ENCODE data around the gene XRCC1. TPM values are rescaled to one million over a fixed set of nuclear protein-coding genes. Genes with fewer than 3 reads are reported as not detected.

Gene XRCC1
- total and polyA plus RNA-seq, 9 of the 15 experiments (the other 6 are each of a cell fraction or from before 2014, with no cell fraction given), result 1.5 to 36.9 (median 24.9) TPM

DNA sequence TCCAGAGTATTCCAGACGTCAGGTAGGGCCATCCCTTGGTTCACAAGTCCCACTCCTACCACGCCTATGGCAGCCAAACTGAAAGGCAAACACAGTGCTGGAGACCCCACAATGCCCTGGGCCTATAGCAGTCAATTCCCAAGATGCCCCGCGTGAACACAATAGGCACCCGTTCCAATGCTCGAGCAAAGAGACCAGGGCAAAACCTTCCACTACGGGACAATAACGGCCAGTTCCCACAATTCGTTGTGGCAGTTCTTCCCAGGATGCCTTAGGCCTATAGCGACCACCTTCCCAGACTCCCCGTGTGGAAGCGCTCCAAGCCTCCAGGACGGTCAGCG lies 43.6 kb upstream of the XRCC1 start (continued):
- TF ChIP-seq, protein P1, sequence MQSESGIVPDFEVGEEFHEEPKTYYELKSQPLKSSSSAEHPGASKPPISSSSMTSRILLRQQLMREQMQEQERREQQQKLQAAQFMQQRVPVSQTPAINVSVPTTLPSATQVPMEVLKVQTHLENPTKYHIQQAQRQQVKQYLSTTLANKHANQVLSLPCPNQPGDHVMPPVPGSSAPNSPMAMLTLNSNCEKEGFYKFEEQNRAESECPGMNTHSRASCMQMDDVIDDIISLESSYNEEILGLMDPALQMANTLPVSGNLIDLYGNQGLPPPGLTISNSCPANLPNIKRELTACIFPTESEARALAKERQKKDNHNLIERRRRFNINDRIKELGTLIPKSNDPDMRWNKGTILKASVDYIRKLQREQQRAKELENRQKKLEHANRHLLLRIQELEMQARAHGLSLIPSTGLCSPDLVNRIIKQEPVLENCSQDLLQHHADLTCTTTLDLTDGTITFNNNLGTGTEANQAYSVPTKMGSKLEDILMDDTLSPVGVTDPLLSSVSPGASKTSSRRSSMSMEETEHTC (IDR thresholded peaks at IDR 0.05), result no peak
- TF ChIP-seq ZNF165 (CRISPR knock-in tag; IDR thresholded peaks at IDR 0.05; ENCODE audit: borderline replicate concordance) (no peak), BRD9 (IDR thresholded peaks at IDR 0.05; ENCODE audit: low read depth, partially characterized antibody) (peak; percentile 52), CXXC5 (CRISPR knock-in tag; IDR thresholded peaks at IDR 0.05) (no peak), BMI1 (IDR thresholded peaks at IDR 0.05; ENCODE audit: low read length) (no peak), TAF1 (IDR thresholded peaks at IDR 0.05; ENCODE audit: control insufficient read depth, extremely low read depth, insufficient read depth, low read length, severe bottlenecking) (no peak), ZBTB17 (CRISPR knock-in tag; IDR thresholded peaks at IDR 0.05) (peak; percentile 47; the same call in 1 of the 2 replicates), MAFF (IDR thresholded peaks at IDR 0.05; ENCODE audit: low read length) (no peak), IFI16 (CRISPR knock-in tag; IDR thresholded peaks at IDR 0.05) (peak; percentile 27; the same call in 1 of the 2 replicates), YY1 (IDR thresholded peaks at IDR 0.05; ENCODE audit: borderline replicate concordance in 1 of 3, control insufficient read depth in 1 of 3, extremely low read depth in 1 of 3, insufficient read depth in 3 of 3, insufficient read length in 1 of 3, insufficient replicate concordance in 2 of 3, low read depth in 1 of 3, low read length in 2 of 3) (peak in 1 of 3 experiments; percentile 33), EP300 (IDR thresholded peaks at IDR 0.05; ENCODE audit: low read length) (no peak), ZNF3 (CRISPR knock-in tag; IDR thresholded peaks at IDR 0.05) (no peak), ZBED1 (IDR thresholded peaks at IDR 0.05) (no peak), MYNN (IDR thresholded peaks at IDR 0.05) (no peak), MYNN (CRISPR knock-in tag; IDR thresholded peaks at IDR 0.05) (no peak), SUPT5H (IDR thresholded peaks at IDR 0.05) (no peak), RCOR1 (IDR thresholded peaks at IDR 0.05; ENCODE audit: borderline replicate concordance in 1 of 2, low read depth in 2 of 2, low read length in 2 of 2) (no peak; a peak in 1 of 4 replicates), PRPF4 (IDR thresholded peaks at IDR 0.05; ENCODE audit: insufficient read depth, low read depth, low read length, poor library complexity, severe bottlenecking) (no peak)
- TF ChIP-seq, protein P2, sequence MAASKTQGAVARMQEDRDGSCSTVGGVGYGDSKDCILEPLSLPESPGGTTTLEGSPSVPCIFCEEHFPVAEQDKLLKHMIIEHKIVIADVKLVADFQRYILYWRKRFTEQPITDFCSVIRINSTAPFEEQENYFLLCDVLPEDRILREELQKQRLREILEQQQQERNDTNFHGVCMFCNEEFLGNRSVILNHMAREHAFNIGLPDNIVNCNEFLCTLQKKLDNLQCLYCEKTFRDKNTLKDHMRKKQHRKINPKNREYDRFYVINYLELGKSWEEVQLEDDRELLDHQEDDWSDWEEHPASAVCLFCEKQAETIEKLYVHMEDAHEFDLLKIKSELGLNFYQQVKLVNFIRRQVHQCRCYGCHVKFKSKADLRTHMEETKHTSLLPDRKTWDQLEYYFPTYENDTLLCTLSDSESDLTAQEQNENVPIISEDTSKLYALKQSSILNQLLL (CRISPR knock-in tag; IDR thresholded peaks at IDR 0.05; ENCODE audit: borderline replicate concordance), result no peak
- TF ChIP-seq, protein P3, sequence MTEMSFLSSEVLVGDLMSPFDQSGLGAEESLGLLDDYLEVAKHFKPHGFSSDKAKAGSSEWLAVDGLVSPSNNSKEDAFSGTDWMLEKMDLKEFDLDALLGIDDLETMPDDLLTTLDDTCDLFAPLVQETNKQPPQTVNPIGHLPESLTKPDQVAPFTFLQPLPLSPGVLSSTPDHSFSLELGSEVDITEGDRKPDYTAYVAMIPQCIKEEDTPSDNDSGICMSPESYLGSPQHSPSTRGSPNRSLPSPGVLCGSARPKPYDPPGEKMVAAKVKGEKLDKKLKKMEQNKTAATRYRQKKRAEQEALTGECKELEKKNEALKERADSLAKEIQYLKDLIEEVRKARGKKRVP (CRISPR knock-in tag; IDR thresholded peaks at IDR 0.05), result no peak
- TF ChIP-seq, protein P4, sequence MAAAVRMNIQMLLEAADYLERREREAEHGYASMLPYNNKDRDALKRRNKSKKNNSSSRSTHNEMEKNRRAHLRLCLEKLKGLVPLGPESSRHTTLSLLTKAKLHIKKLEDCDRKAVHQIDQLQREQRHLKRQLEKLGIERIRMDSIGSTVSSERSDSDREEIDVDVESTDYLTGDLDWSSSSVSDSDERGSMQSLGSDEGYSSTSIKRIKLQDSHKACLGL (CRISPR knock-in tag; IDR thresholded peaks at IDR 0.05; ENCODE audit: borderline replicate concordance, poor library complexity, severe bottlenecking), result no peak
- TF ChIP-seq, protein P5, sequence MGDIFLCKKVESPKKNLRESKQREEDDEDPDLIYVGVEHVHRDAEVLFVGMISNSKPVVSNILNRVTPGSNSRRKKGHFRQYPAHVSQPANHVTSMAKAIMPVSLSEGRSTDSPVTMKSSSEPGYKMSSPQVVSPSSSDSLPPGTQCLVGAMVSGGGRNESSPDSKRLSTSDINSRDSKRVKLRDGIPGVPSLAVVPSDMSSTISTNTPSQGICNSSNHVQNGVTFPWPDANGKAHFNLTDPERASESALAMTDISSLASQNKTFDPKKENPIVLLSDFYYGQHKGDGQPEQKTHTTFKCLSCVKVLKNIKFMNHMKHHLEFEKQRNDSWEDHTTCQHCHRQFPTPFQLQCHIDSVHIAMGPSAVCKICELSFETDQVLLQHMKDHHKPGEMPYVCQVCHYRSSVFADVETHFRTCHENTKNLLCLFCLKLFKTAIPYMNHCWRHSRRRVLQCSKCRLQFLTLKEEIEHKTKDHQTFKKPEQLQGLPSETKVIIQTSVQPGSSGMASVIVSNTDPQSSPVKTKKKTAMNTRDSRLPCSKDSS (IDR thresholded peaks at IDR 0.05; ENCODE audit: low read depth, partially characterized antibody), result no peak
- TF ChIP-seq, protein P6, sequence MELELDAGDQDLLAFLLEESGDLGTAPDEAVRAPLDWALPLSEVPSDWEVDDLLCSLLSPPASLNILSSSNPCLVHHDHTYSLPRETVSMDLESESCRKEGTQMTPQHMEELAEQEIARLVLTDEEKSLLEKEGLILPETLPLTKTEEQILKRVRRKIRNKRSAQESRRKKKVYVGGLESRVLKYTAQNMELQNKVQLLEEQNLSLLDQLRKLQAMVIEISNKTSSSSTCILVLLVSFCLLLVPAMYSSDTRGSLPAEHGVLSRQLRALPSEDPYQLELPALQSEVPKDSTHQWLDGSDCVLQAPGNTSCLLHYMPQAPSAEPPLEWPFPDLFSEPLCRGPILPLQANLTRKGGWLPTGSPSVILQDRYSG (tag; conservative IDR thresholded peaks at IDR 0.05; ENCODE audit: low read depth), result peak; percentile 69; the same call in 1 of the 2 replicates
